Measurements from ENCODE around the gene HAUS3. TPM values are rescaled to one million over a fixed set of nuclear protein-coding genes. Genes with fewer than 3 reads are reported as not detected.

HAUS3 gene, protein sequence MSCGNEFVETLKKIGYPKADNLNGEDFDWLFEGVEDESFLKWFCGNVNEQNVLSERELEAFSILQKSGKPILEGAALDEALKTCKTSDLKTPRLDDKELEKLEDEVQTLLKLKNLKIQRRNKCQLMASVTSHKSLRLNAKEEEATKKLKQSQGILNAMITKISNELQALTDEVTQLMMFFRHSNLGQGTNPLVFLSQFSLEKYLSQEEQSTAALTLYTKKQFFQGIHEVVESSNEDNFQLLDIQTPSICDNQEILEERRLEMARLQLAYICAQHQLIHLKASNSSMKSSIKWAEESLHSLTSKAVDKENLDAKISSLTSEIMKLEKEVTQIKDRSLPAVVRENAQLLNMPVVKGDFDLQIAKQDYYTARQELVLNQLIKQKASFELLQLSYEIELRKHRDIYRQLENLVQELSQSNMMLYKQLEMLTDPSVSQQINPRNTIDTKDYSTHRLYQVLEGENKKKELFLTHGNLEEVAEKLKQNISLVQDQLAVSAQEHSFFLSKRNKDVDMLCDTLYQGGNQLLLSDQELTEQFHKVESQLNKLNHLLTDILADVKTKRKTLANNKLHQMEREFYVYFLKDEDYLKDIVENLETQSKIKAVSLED
- total RNA-seq: 77.2 TPM

GRCh38 chr4:2241410-2242353, at the start of gene HAUS3, which contains the start of gene POLN:
HAUS3 (minus strand) TSS chr4:2242121; CDS start chr4:2240946, 1,175 bp downstream.
POLN (minus strand) TSS chr4:2242121; CDS start chr4:2229231, 12,890 bp downstream.
- Histone ChIP-seq H3K9me3 (ENCODE audit: low read depth, low read length) (no peaks in the 10 kb centered on the region), H3K4me3 (ENCODE audit: low read length) (peak within 1 kb of the TSS; percentile 94), H3K4me1 (ENCODE audit: insufficient read depth, low read length) (peaks cover 52% of the 10 kb centered on the region), H3K27me3 (ENCODE audit: insufficient read depth, low read length) (no peaks in the 10 kb centered on the region)

DNA sequence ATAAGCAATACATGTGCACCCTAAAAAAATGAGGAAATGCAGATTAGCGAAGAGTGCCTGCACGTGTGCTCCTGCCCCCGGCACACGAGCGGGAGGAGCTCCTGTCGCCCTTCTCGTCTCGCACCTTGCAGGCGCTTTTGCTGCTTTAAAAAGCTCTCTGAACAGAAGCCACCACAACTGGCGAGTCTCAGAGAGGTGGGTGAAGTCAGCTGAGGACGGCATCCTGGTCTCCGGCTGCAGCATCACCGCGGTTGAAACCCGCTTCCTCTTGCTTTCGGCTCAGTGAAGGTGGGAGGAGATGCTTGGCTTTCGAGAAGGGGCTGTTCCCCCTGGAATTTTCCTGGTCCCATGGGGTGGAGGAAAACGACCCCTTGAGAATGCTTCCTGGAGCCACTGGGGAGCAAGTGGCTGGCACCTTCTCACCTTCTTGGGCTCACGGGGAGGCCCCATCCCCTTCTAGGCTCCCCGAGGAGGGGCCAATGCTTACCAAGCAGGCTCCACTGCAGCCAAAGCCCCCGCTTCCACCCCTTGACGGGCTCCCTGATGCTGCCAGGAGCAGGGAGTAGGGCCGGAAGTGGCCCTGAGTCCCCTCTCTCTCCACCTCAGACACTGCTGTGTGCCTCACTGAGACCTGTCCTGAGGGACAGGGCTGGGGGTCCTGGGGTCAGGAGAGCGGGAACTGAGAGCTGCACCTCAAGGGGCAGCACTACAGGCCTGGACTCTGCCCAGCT, 49.2 kb upstream of the HAUS3 start:
- Histone ChIP-seq H3K4me3 (ENCODE audit: low read length) (no peak overlapping the region), H3K4me1 (ENCODE audit: insufficient read depth, low read length) (peaks cover 41% of the 10 kb centered on the region), H3K9me3 (ENCODE audit: low read depth, low read length) (no peaks in the 10 kb centered on the region)

GRCh38 chr4:2290488-2290887, 48.6 kb upstream of the HAUS3 start:
- Histone ChIP-seq H3K9me3 (ENCODE audit: low read depth, low read length) (no peaks in the 10 kb centered on the region), H3K4me1 (ENCODE audit: insufficient read depth, low read length) (peaks cover 34% of the 10 kb centered on the region), H3K27me3 (ENCODE audit: insufficient read depth, low read length) (no peaks in the 10 kb centered on the region), H3K4me3 (ENCODE audit: low read length) (no peak overlapping the region)

More for the DNA sequence above, 49.2 kb upstream of the HAUS3 start:
- no peaks in the 10 kb centered on the region for H3K27me3 ChIP-seq (ENCODE audit: insufficient read depth, low read length)

DNA sequence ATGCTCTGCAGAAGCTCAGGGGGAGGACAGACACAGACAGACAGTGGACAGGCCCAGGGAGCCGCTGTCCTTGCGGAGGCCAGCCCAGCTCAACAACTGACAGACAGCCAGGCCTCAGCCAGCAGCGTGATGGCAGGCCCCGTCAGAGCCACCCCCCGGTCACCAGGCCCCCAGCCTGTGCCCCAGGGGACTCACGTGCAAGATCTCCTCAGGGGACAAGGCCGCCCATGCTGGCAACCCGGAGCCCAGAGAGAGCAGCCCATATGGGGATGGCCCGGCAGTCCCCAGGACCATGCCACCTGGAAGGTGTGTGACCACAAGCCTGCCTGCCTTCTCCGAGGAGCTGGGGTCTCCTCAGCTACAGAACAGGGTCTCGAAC, 48.0 kb upstream of the HAUS3 start:
- no peak overlapping the region for H3K4me3 ChIP-seq (ENCODE audit: low read length)
- no peaks in the 10 kb centered on the region for H3K27me3 ChIP-seq (ENCODE audit: insufficient read depth, low read length)
- H3K9me3 ChIP-seq (ENCODE audit: low read depth, low read length): no peaks in the 10 kb centered on the region
- peaks cover 29% of the 10 kb centered on the region for H3K4me1 ChIP-seq (ENCODE audit: insufficient read depth, low read length)

GRCh38 chr4:2289311-2289954, 47.5 kb upstream of the HAUS3 start:
- Histone ChIP-seq H3K9me3 (ENCODE audit: low read depth, low read length) (no peaks in the 10 kb centered on the region), H3K4me1 (ENCODE audit: insufficient read depth, low read length) (peaks cover 29% of the 10 kb centered on the region), H3K4me3 (ENCODE audit: low read length) (no peak overlapping the region), H3K27me3 (ENCODE audit: insufficient read depth, low read length) (no peaks in the 10 kb centered on the region)

DNA sequence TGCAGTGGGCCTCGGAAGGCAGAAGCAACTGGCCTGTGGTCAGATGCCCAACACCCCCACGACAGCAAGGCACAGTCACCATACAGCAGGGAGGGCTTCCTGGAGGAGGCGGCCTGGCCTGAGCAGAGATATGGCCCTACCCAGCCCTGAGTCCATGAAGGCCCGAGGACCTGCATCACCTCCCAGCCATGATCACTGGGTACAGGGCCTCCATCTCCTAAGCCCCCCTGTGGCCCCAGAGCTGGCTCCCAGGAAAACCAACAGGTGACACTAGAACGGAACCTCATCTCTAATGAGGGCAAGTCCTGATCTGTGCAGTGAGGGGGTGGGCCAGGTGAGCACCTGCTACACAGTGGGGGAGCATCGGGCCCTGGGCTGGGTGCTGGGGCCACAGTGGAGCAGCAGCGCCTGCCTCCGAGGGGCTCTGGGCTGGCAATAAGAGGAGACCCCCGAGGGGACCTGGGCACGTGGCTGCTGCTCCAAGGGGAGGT, 46.2 kb upstream of the HAUS3 start:
- H3K9me3 ChIP-seq (ENCODE audit: low read depth, low read length): no peaks in the 10 kb centered on the region
- H3K4me3 ChIP-seq (ENCODE audit: low read length): no peak overlapping the region
- peaks cover 29% of the 10 kb centered on the region for H3K4me1 ChIP-seq (ENCODE audit: insufficient read depth, low read length)
- H3K27me3 ChIP-seq (ENCODE audit: insufficient read depth, low read length): no peaks in the 10 kb centered on the region

DNA sequence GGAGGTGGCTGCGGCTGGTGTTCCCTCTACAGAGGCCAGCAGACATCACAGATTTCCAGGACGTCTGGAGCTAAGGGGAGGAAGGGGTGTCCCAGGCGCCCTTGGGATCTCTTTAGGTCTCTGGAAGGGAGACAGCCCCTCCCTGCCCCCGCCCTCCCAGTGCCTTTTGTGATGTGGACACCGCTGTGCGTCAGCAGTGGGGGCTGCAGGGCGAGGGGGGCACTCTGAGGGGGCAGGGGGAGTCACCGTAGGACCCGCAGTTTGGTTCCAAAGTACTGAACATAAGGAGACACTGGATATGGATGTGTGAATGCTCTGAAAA, 45.6 kb upstream of the HAUS3 start:
- H3K9me3 ChIP-seq (ENCODE audit: low read depth, low read length): no peaks in the 10 kb centered on the region

GRCh38 chr4:2286904-2287593, 45.1 kb upstream of the HAUS3 start:
- H3K27me3 ChIP-seq (ENCODE audit: insufficient read depth, low read length): no peaks in the 10 kb centered on the region
- peaks cover 37% of the 10 kb centered on the region for H3K4me1 ChIP-seq (ENCODE audit: insufficient read depth, low read length)
- H3K9me3 ChIP-seq (ENCODE audit: low read depth, low read length): no peaks in the 10 kb centered on the region
- H3K4me3 ChIP-seq (ENCODE audit: low read length): no peak overlapping the region

More for the DNA sequence above, 45.6 kb upstream of the HAUS3 start:
- H3K27me3 ChIP-seq (ENCODE audit: insufficient read depth, low read length): no peaks in the 10 kb centered on the region
- peaks cover 32% of the 10 kb centered on the region for H3K4me1 ChIP-seq (ENCODE audit: insufficient read depth, low read length)
- no peak overlapping the region for H3K4me3 ChIP-seq (ENCODE audit: low read length)

DNA sequence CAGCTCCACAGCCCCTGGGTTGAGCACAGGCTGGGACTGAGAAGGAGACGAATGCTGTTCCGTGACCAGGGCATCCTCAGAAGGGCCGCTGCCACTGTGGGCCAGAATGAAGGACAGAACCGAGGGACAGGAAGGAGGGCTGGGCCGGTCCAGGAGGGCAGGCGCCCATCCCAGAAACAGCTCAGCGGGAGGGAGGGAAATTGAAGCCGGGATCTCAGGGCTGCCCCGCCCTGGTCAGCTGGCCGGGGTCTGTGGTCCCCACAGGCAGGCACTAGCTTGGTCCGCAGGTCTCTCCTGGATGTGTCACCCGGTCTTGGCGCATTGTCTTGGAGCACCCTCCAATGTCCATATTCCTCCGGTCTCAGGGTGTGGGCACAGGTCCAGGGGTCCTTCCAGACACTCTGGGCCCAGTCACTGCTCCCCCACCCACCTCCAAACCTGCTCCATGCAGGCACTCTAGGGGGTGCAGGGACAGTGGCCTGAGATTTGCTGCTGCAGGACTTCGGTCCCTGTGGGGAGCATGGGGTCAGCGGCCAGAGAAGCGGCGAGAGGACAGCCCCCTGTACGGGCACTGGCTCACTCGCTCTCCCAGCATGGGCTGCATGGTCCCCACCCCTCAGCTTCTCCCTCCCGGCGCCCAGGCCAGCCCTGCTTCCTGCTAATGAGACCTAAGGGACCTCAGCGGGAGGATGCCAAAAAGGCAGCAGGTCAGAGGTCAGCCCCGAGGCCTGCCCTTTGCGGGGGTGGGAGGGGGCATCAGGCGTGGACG, 43.9 kb upstream of the HAUS3 start:
- Histone ChIP-seq H3K27me3 (ENCODE audit: insufficient read depth, low read length) (no peaks in the 10 kb centered on the region), H3K9me3 (ENCODE audit: low read depth, low read length) (no peaks in the 10 kb centered on the region), H3K4me3 (ENCODE audit: low read length) (no peak overlapping the region), H3K4me1 (ENCODE audit: insufficient read depth, low read length) (peaks cover 37% of the 10 kb centered on the region)

DNA sequence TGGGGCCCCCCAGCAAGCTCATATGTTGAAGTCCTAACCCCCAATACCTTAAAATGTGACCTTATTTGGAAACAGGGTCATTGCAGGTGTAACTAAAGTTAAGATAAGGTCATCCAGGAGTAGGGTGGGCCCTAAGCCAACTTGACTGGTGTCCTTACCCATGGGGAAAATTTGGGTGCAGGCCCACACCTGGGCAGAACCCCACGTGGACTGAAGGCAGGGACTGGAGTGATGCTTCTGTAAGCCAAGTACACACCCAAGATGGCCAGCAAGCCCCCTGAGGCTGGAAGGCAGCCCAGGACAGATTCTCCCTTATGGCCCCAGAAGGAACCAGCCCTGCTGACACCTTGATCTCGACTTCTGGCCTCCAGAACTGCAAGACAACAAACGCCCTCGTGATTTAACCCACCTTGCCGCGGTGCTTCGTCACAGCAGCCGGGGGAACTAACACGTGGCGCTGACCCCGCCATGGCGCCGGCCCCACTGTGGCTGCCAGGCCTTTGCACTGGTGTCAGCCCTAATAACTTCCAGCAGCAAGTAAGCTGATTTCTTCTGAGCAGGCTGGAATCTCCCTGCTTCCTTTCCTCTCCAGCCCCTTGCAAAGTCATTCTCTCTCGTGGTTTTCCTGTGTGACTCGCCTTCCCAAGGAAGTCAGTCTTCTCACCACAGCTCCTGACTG, 43.2 kb upstream of the HAUS3 start:
- peaks cover 32% of the 10 kb centered on the region for H3K4me1 ChIP-seq (ENCODE audit: insufficient read depth, low read length)

GRCh38 chr4:2284161-2284933, 42.4 kb upstream of the HAUS3 start:
- no peaks in the 10 kb centered on the region for H3K27me3 ChIP-seq (ENCODE audit: insufficient read depth, low read length)
- H3K4me1 ChIP-seq (ENCODE audit: insufficient read depth, low read length): peaks cover 25% of the 10 kb centered on the region
- H3K9me3 ChIP-seq (ENCODE audit: low read depth, low read length): no peaks in the 10 kb centered on the region
- H3K4me3 ChIP-seq (ENCODE audit: low read length): no peak overlapping the region

More for the DNA sequence above, 43.2 kb upstream of the HAUS3 start:
- Histone ChIP-seq H3K9me3 (ENCODE audit: low read depth, low read length) (no peaks in the 10 kb centered on the region), H3K27me3 (ENCODE audit: insufficient read depth, low read length) (no peaks in the 10 kb centered on the region), H3K4me3 (ENCODE audit: low read length) (no peak overlapping the region)

DNA sequence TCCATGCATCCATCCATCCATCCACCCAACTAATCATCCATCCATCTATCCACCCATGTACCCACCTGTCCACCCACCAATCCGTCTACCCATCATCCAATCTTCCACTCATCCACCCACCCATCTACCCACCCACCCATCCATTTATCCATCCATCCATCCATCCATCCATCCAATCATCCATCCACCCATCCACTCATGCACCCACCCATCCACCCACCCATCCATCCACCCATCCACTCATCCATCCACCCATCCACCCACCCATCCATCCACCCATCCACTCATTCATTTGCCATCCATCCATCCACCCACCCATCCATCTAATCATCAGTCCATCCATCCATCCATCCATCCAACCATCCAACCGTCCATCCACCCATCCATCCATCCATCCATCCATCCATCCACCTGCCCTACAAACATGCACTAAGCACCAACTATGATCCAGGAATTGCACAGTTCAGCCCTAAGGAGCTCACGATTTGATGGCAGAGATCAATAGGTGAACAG, 41.3 kb upstream of the HAUS3 start:
- H3K9me3 ChIP-seq (ENCODE audit: low read depth, low read length): no peaks in the 10 kb centered on the region
- H3K4me3 ChIP-seq (ENCODE audit: low read length): no peak overlapping the region
- peaks cover 22% of the 10 kb centered on the region for H3K4me1 ChIP-seq (ENCODE audit: insufficient read depth, low read length)
- no peaks in the 10 kb centered on the region for H3K27me3 ChIP-seq (ENCODE audit: insufficient read depth, low read length)

All from mononuclear cell (primary cell).